ENCODE results near the gene STKLD1. TPM values are rescaled to one million over a fixed set of nuclear protein-coding genes. Genes with fewer than 3 reads are reported as not detected.

STKLD1 gene
- total and polyA plus RNA-seq, 9 of the 15 experiments (the other 6 are each of a cell fraction or from before 2014, with no cell fraction given): 0.10 to 0.65 (median 0.33) TPM; not detected in 2

DNA sequence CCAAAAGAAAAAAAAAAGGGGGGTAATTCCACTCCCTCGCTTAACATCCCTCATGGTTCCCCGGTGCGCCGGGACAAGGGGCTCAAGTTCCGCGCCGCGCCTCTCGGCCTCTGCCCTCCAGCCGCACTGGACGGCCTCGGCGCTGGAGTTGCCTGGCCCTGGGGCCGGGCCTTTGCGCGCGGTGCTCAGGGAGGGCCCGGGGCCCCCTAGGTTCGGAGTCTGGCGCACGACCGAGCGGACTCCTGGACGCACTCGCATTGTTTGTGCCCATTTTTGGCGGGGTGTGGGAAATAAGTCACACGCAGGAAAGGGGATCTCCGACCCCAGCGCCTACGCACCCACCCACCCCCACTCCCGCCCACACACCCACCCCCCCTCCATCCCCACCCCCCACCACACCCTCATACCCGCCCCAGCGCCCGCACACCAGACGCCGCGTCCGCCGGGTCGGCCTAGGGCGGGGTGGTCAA lies 28.6 kb upstream of the STKLD1 start (continued):
- TF ChIP-seq, protein P1, sequence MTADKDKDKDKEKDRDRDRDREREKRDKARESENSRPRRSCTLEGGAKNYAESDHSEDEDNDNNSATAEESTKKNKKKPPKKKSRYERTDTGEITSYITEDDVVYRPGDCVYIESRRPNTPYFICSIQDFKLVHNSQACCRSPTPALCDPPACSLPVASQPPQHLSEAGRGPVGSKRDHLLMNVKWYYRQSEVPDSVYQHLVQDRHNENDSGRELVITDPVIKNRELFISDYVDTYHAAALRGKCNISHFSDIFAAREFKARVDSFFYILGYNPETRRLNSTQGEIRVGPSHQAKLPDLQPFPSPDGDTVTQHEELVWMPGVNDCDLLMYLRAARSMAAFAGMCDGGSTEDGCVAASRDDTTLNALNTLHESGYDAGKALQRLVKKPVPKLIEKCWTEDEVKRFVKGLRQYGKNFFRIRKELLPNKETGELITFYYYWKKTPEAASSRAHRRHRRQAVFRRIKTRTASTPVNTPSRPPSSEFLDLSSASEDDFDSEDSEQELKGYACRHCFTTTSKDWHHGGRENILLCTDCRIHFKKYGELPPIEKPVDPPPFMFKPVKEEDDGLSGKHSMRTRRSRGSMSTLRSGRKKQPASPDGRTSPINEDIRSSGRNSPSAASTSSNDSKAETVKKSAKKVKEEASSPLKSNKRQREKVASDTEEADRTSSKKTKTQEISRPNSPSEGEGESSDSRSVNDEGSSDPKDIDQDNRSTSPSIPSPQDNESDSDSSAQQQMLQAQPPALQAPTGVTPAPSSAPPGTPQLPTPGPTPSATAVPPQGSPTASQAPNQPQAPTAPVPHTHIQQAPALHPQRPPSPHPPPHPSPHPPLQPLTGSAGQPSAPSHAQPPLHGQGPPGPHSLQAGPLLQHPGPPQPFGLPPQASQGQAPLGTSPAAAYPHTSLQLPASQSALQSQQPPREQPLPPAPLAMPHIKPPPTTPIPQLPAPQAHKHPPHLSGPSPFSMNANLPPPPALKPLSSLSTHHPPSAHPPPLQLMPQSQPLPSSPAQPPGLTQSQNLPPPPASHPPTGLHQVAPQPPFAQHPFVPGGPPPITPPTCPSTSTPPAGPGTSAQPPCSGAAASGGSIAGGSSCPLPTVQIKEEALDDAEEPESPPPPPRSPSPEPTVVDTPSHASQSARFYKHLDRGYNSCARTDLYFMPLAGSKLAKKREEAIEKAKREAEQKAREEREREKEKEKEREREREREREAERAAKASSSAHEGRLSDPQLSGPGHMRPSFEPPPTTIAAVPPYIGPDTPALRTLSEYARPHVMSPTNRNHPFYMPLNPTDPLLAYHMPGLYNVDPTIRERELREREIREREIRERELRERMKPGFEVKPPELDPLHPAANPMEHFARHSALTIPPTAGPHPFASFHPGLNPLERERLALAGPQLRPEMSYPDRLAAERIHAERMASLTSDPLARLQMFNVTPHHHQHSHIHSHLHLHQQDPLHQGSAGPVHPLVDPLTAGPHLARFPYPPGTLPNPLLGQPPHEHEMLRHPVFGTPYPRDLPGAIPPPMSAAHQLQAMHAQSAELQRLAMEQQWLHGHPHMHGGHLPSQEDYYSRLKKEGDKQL (CRISPR knock-in tag; IDR thresholded peaks at IDR 0.05; ENCODE audit: borderline replicate concordance): no peak

DNA sequence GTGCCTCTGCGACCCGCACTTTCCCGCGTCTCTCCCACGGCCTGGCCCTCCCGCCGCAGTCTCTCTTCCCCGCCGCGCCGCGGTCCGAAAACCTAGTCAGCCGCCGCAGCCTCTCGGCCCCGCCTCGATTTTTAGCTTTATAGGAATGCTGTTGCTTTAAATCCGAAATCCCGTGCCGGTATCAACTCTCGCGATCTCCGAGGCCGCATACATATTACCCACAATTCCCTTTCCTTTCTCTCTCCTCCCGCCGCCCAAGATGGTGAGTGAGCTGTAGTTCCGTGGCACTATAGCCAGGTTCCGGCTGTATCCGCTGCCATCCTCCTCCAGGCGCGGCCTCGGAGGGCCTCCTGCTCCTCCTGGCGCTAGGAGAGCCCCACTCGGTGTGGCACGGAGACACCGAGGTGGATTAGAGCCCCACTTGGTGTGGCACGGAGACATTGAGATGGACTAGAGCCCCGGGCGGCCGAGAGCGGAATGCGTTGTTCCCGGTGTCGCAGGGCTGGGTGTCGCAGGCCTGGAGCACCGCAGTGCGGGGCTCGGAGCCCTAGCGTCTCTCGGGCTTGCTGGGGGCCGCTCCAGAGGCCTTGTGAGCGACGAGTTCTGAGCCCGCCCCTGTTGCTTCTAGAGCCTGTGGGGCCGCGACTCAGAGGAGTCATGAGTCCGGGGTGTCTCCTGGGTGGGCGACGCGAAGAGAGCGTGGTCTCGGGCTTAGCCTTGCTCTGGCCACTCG lies 28.0 kb upstream of the STKLD1 start, which contains the start of the genes MED22 and RPL7A:
Gene MED22, minus strand, starts transcription at position 147 of the 733 bp plus-strand sequence. CDS start 1,469 bp downstream, outside the sequence.
Gene RPL7A, plus strand, starts transcription at position 234 of the 733 bp plus-strand sequence. Its CDS starts 26 bp downstream, at position 260.
- POLR2A ChIA-PET: interaction anchor here (0.6 to 3.3 kb wide), 27 partner anchors 9 to 320 kb away, joined by 3 to 31 read pairs (median 4); partner anchors contain the start of genes SLC2A6, SURF1, SURF2 and SURF6
- H4K20me1 ChIP-seq (replicated peaks; ENCODE audit: control insufficient read depth, insufficient read depth, low read length): peaks cover 32% of the 10 kb centered on the region
- intact Hi-C loops (cut with micrococcal nuclease) (no loop called here), in situ Hi-C loops (cut with MboI) (no loop called here)
- peak within 1 kb of the TSS; percentile 100 for H3K4me3 ChIP-seq
- H3K36me3 ChIP-seq (ENCODE audit: control insufficient read depth, insufficient read depth, low read length): peaks cover 77% of the 10 kb centered on the region
- H3K9me1 ChIP-seq (ENCODE audit: control insufficient read depth, insufficient read depth, low read length): peaks cover 3% of the 10 kb centered on the region
- no peaks in the 10 kb centered on the region for H3K27me3 ChIP-seq (ENCODE audit: control insufficient read depth in 2 of 2, insufficient read depth in 2 of 2, low read length in 2 of 2)
- DNase-seq (ENCODE audit: extremely low read depth in 1 of 4, low spot score in 3 of 4) (peak; percentile 72 to 96 (median 85)), ATAC-seq (peak; percentile 77), FAIRE-seq (peak; percentile 94)
- BruUV-seq (replicated peaks): no TSS peak
- peaks cover 16 to 31% of the 10 kb centered on the region in 2 experiments; a peak in 4 of 5 replicates for H3K4me1 ChIP-seq (replicated peaks in 1 of 2; ENCODE audit: control insufficient read depth in 2 of 2, insufficient read depth in 2 of 2, low read length in 2 of 2)
- H3K4me2 ChIP-seq (ENCODE audit: insufficient read depth, low read length): peak within 1 kb of the TSS; percentile 93
- peak within 1 kb of the TSS; percentile 79 for H2AFZ ChIP-seq (ENCODE audit: low read depth, low read length)
- peak within 1 kb of the TSS; percentile 100 for H3K9ac ChIP-seq (ENCODE audit: insufficient read depth in 1 of 2, low read depth in 2 of 2, low read length in 2 of 2)
- no peaks in the 10 kb centered on the region for H3K9me3 ChIP-seq (replicated peaks; ENCODE audit: control insufficient read depth, insufficient read depth, low read depth, low read length)
- CTCF ChIA-PET (ENCODE audit: low intra/inter-chr PET ratio): no interaction called here
- H3K79me2 ChIP-seq (ENCODE audit: control insufficient read depth, insufficient read depth, low read length): peaks cover 57% of the 10 kb centered on the region
- under 1% methylated on average over 62 of the region's 64 CpGs for WGBS (ENCODE audit: insufficient coverage, low coverage, missing lambda C conversion rate)
- peak within 1 kb of the TSS; percentile 98 for H3K27ac ChIP-seq (ENCODE audit: extremely low read depth, low read depth, low read length)
- TF ChIP-seq U2AF1 (optimal IDR thresholded peaks at IDR 0.05; ENCODE audit: low read depth, low read length): no peak
- TF ChIP-seq ZKSCAN1 (IDR thresholded peaks at IDR 0.05; ENCODE audit: low read depth, low read length): peak; percentile 12; the same call in 1 of the 2 replicates
- no peak for TF ChIP-seq PTRF (tag; IDR thresholded peaks at IDR 0.05)
- TF ChIP-seq TRIM28 (IDR thresholded peaks at IDR 0.05): no peak
- TF ChIP-seq, protein P2, sequence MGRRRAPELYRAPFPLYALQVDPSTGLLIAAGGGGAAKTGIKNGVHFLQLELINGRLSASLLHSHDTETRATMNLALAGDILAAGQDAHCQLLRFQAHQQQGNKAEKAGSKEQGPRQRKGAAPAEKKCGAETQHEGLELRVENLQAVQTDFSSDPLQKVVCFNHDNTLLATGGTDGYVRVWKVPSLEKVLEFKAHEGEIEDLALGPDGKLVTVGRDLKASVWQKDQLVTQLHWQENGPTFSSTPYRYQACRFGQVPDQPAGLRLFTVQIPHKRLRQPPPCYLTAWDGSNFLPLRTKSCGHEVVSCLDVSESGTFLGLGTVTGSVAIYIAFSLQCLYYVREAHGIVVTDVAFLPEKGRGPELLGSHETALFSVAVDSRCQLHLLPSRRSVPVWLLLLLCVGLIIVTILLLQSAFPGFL (CRISPR knock-in tag; IDR thresholded peaks at IDR 0.05): no peak
- no peak for TF ChIP-seq SMC3 (conservative IDR thresholded peaks at IDR 0.05; ENCODE audit: insufficient read depth, low read depth, low read length)
- TF ChIP-seq, protein P3, sequence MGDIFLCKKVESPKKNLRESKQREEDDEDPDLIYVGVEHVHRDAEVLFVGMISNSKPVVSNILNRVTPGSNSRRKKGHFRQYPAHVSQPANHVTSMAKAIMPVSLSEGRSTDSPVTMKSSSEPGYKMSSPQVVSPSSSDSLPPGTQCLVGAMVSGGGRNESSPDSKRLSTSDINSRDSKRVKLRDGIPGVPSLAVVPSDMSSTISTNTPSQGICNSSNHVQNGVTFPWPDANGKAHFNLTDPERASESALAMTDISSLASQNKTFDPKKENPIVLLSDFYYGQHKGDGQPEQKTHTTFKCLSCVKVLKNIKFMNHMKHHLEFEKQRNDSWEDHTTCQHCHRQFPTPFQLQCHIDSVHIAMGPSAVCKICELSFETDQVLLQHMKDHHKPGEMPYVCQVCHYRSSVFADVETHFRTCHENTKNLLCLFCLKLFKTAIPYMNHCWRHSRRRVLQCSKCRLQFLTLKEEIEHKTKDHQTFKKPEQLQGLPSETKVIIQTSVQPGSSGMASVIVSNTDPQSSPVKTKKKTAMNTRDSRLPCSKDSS (IDR thresholded peaks at IDR 0.05; ENCODE audit: low read depth, partially characterized antibody): no peak
- TF ChIP-seq POLR2AphosphoS2 (IDR thresholded peaks at IDR 0.05; ENCODE audit: low read length): peak; percentile 81; the same call in 1 of the 2 replicates
- TF ChIP-seq SAFB2 (IDR thresholded peaks at IDR 0.05; ENCODE audit: borderline replicate concordance, low read depth, low read length, severe bottlenecking): no peak
- peak; percentile 69; the same call in 1 of the 2 replicates for TF ChIP-seq MAFF (IDR thresholded peaks at IDR 0.05; ENCODE audit: low read length)

Measured in K562 (cell line).